Activated CD8-positive, alpha-beta T cell treated with anti-CD3 and anti-CD28 coated beads, Interleukin-2, amount 10 ng/mL, durations not matched to agents 7 days and 5 days (primary cell): Measurements from ENCODE around the gene SLC8A3. TPM values are rescaled to one million over a fixed set of nuclear protein-coding genes. Genes with fewer than 3 reads are reported as not detected.

ENCODE experiments used
- ATAC-seq: fragments of 150-1000 bp; cut with Tn5 transposase; one replicate; pipeline ENCODE4 v1.10.0; 2021; ENCODE audit warnings: moderate library complexity
- CTCF ChIA-PET: fragments of 350-600 bp; sonication (Branson Sonifier 250); formaldehyde crosslinking; loops from one replicate; lab custom pipeline; 2021; ENCODE audit warnings: antibody characterized with exemption; lab: Charles Lee
- POLR2A ChIA-PET: fragments of 350-600 bp; sonication (Branson Sonifier 250); formaldehyde crosslinking; loops from one replicate; lab custom pipeline; 2021; ENCODE audit warnings: antibody characterized with exemption; lab: Charles Lee
- DNase-seq: peaks from one replicate; pipeline ENCODE4 v3.0.0-alpha.2; 2020
- H3K27ac Mint-ChIP-seq: one replicate; pipeline ENCODE4 v1.8.0; 2021; ENCODE audit warnings: mild to moderate bottlenecking, mixed read lengths
- H3K27me3 Mint-ChIP-seq: one replicate; pipeline ENCODE4 v1.8.0; 2021; ENCODE audit warnings: low read depth, mixed read lengths
- H3K36me3 Mint-ChIP-seq: one replicate; pipeline ENCODE4 v1.8.0; 2021; ENCODE audit warnings: low read depth, mixed read lengths
- H3K4me1 Mint-ChIP-seq: one replicate; pipeline ENCODE4 v1.8.0; 2021; ENCODE audit warnings: low read depth, mixed read lengths
- H3K4me3 Mint-ChIP-seq: one replicate; pipeline ENCODE4 v1.8.0; 2021; ENCODE audit warnings: mild to moderate bottlenecking, mixed read lengths
- H3K9me3 Mint-ChIP-seq: one replicate; pipeline ENCODE4 v1.8.0; 2022; ENCODE audit warnings: mixed read lengths; ENCODE audit not compliant: insufficient read depth
- total RNA-seq, 2 experiments: library from RNA; stranded (reverse); gene quantifications; one replicate each; pipeline ENCODE4 v1.2.3, GENCODE V29; 2021

SLC8A3 gene
- total RNA-seq, 2 experiments from 2014 or later: not detected

GRCh38 chr14:70108419-70108818 is 80.3 kb downstream of the SLC8A3 start:
- Mint-ChIP-seq H3K4me3 (no peak overlapping the region), H3K9me3 (no peaks in the 10 kb centered on the region), H3K4me1 (no peaks in the 10 kb centered on the region), H3K27me3 (peaks cover 15% of the 10 kb centered on the region), H3K27ac (no peak overlapping the region), H3K36me3 (no peaks in the 10 kb centered on the region)
- DNase-seq (no peak), ATAC-seq (no peak)
- ChIA-PET CTCF (no interaction called here), POLR2A (interaction anchor here (0.6 kb wide), 1 partner anchor 337 kb away, joined by 3 read pairs; no protein-coding TSS in a partner anchor)

GRCh38 chr14:70107309-70107708 is 81.4 kb downstream of the SLC8A3 start:
- ATAC-seq (no peak), DNase-seq (no peak)
- POLR2A ChIA-PET: no interaction called here
- Mint-ChIP-seq H3K27ac (no peak overlapping the region), H3K4me1 (no peaks in the 10 kb centered on the region), H3K4me3 (no peak overlapping the region), H3K36me3 (no peaks in the 10 kb centered on the region), H3K9me3 (no peaks in the 10 kb centered on the region), H3K27me3 (peaks cover 22% of the 10 kb centered on the region)
- CTCF ChIA-PET: no interaction called here

- peaks cover 19% of the 10 kb centered on the region for H3K27me3 Mint-ChIP-seq
- POLR2A ChIA-PET: no interaction called here
- no peaks in the 10 kb centered on the region for H3K36me3 Mint-ChIP-seq
- no peak for ATAC-seq
- no peak overlapping the region for H3K27ac Mint-ChIP-seq
- H3K9me3 Mint-ChIP-seq: no peaks in the 10 kb centered on the region
- H3K4me3 Mint-ChIP-seq: no peak overlapping the region
- no peaks in the 10 kb centered on the region for H3K4me1 Mint-ChIP-seq
- CTCF ChIA-PET: interaction anchor here (0.7 kb wide), 1 partner anchor 107 kb away, joined by 3 read pairs; no protein-coding TSS in a partner anchor
- no peak for DNase-seq
Measured at GRCh38 chr14:70100071-70100470, 88.7 kb downstream of the SLC8A3 start.

GRCh38 chr14:70098250-70098809 is 90.4 kb downstream of the SLC8A3 start:
- Mint-ChIP-seq H3K4me1 (no peaks in the 10 kb centered on the region), H3K36me3 (no peaks in the 10 kb centered on the region)
- no peak for ATAC-seq

GRCh38 chr14:70097576-70098249 is 91.0 kb downstream of the SLC8A3 start:
- ChIA-PET POLR2A (no interaction called here), CTCF (no interaction called here)
- Mint-ChIP-seq H3K36me3 (no peaks in the 10 kb centered on the region), H3K9me3 (no peaks in the 10 kb centered on the region), H3K4me3 (no peak overlapping the region), H3K4me1 (no peaks in the 10 kb centered on the region), H3K27me3 (peaks cover 14% of the 10 kb centered on the region), H3K27ac (no peak overlapping the region)
- ATAC-seq: no peak
- no peak for DNase-seq

More at GRCh38 chr14:70098250-70098809, 90.4 kb downstream of the SLC8A3 start:
- Mint-ChIP-seq H3K9me3 (no peaks in the 10 kb centered on the region), H3K27me3 (peaks cover 19% of the 10 kb centered on the region), H3K27ac (no peak overlapping the region), H3K4me3 (no peak overlapping the region)
- CTCF ChIA-PET: no interaction called here
- DNase-seq: no peak
- POLR2A ChIA-PET: no interaction called here

- Mint-ChIP-seq H3K4me3 (no peak overlapping the region), H3K4me1 (no peaks in the 10 kb centered on the region), H3K27me3 (peaks cover 16% of the 10 kb centered on the region), H3K9me3 (no peaks in the 10 kb centered on the region), H3K27ac (no peak overlapping the region), H3K36me3 (no peaks in the 10 kb centered on the region)
- no peak for DNase-seq
- ATAC-seq: no peak
- CTCF ChIA-PET: interaction anchor here (0.6 kb wide), 1 partner anchor 602 kb away, joined by 4 read pairs; no protein-coding TSS in a partner anchor
- POLR2A ChIA-PET: no interaction called here
Measured at GRCh38 chr14:70096866-70097265, 91.9 kb downstream of the SLC8A3 start.

GRCh38 chr14:70094631-70095030 is 94.1 kb downstream of the SLC8A3 start:
- ChIA-PET POLR2A (no interaction called here), CTCF (no interaction called here)
- Mint-ChIP-seq H3K4me1 (no peaks in the 10 kb centered on the region), H3K27ac (no peak overlapping the region), H3K27me3 (peaks cover 9% of the 10 kb centered on the region), H3K36me3 (no peaks in the 10 kb centered on the region), H3K9me3 (no peaks in the 10 kb centered on the region), H3K4me3 (no peak overlapping the region)
- DNase-seq (no peak), ATAC-seq (no peak)

GRCh38 chr14:70094106-70094505 is 94.6 kb downstream of the SLC8A3 start:
- ATAC-seq: no peak
- Mint-ChIP-seq H3K4me1 (no peaks in the 10 kb centered on the region), H3K36me3 (no peaks in the 10 kb centered on the region), H3K27ac (no peak overlapping the region), H3K27me3 (peaks cover 9% of the 10 kb centered on the region), H3K9me3 (no peaks in the 10 kb centered on the region), H3K4me3 (no peak overlapping the region)
- ChIA-PET CTCF (no interaction called here), POLR2A (no interaction called here)
- no peak for DNase-seq

- ChIA-PET CTCF (no interaction called here), POLR2A (no interaction called here)
- no peak overlapping the region for H3K4me3 Mint-ChIP-seq
- H3K27ac Mint-ChIP-seq: no peak overlapping the region
- H3K27me3 Mint-ChIP-seq: peaks cover 9% of the 10 kb centered on the region
- ATAC-seq (no peak), DNase-seq (no peak)
- no peaks in the 10 kb centered on the region for H3K4me1 Mint-ChIP-seq
- no peaks in the 10 kb centered on the region for H3K9me3 Mint-ChIP-seq
- no peaks in the 10 kb centered on the region for H3K36me3 Mint-ChIP-seq
Measured at GRCh38 chr14:70093156-70093555, 95.6 kb downstream of the SLC8A3 start.

GRCh38 chr14:70087380-70087697 is 101.4 kb downstream of the SLC8A3 start:
- DNase-seq: no peak

GRCh38 chr14:70086685-70087379 is 101.9 kb downstream of the SLC8A3 start:
- Mint-ChIP-seq H3K27ac (no peak overlapping the region), H3K36me3 (no peaks in the 10 kb centered on the region), H3K9me3 (no peaks in the 10 kb centered on the region), H3K4me3 (no peak overlapping the region), H3K4me1 (no peaks in the 10 kb centered on the region), H3K27me3 (peaks cover 21% of the 10 kb centered on the region)
- CTCF ChIA-PET: interaction anchor here (0.7 to 1.4 kb wide), 8 partner anchors 11 to 825 kb away, joined by 3 to 7 read pairs (median 4); no protein-coding TSS in a partner anchor
- ATAC-seq: no peak
- POLR2A ChIA-PET: no interaction called here
- DNase-seq: peak; percentile 25

More at GRCh38 chr14:70087380-70087697, 101.4 kb downstream of the SLC8A3 start:
- ChIA-PET POLR2A (interaction anchor here (0.7 kb wide), 1 partner anchor 453 kb away, joined by 3 read pairs; no protein-coding TSS in a partner anchor), CTCF (interaction anchor here (0.7 to 1.4 kb wide), 8 partner anchors 11 to 826 kb away, joined by 3 to 7 read pairs (median 4); no protein-coding TSS in a partner anchor)
- no peak for ATAC-seq
- no peak overlapping the region for H3K27ac Mint-ChIP-seq
- H3K27me3 Mint-ChIP-seq: peaks cover 24% of the 10 kb centered on the region
- no peaks in the 10 kb centered on the region for H3K9me3 Mint-ChIP-seq
- no peak overlapping the region for H3K4me3 Mint-ChIP-seq
- no peaks in the 10 kb centered on the region for H3K4me1 Mint-ChIP-seq
- H3K36me3 Mint-ChIP-seq: no peaks in the 10 kb centered on the region

GRCh38 chr14:70084226-70084625 is 104.5 kb downstream of the SLC8A3 start:
- CTCF ChIA-PET: interaction anchor here (1.0 kb wide), 1 partner anchor 56 kb away, joined by 4 read pairs; no protein-coding TSS in a partner anchor
- DNase-seq (no peak), ATAC-seq (no peak)
- Mint-ChIP-seq H3K9me3 (no peaks in the 10 kb centered on the region), H3K36me3 (no peaks in the 10 kb centered on the region), H3K27me3 (peaks cover 24% of the 10 kb centered on the region), H3K4me1 (no peaks in the 10 kb centered on the region), H3K27ac (no peak overlapping the region), H3K4me3 (no peak overlapping the region)
- POLR2A ChIA-PET: no interaction called here
